Activated CD4-positive, alpha-beta T cell treated with anti-CD3 and anti-CD28 coated beads, Interleukin-2, amount 50 U/mL, for 48 hours (primary cell): ENCODE data around the gene WNT8B.

Source experiments
- DNase-seq, 2 experiments: peaks; one replicate each; pipeline ENCODE4 v3.0.0-alpha.2; 2020

WNT8B gene, protein sequence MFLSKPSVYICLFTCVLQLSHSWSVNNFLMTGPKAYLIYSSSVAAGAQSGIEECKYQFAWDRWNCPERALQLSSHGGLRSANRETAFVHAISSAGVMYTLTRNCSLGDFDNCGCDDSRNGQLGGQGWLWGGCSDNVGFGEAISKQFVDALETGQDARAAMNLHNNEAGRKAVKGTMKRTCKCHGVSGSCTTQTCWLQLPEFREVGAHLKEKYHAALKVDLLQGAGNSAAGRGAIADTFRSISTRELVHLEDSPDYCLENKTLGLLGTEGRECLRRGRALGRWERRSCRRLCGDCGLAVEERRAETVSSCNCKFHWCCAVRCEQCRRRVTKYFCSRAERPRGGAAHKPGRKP

GRCh38 chr10:100462709-100463108 is at the start of gene WNT8B:
Gene WNT8B, plus strand, starts transcription at chr10:100463009. Its CDS starts 160 bp downstream, at chr10:100463169.
- no peak for DNase-seq

- no peak for DNase-seq
These were observed 49.6 kb upstream of the WNT8B start for GRCh38 chr10:100413173-100413572.

GRCh38 chr10:100419911-100420449 is 42.8 kb upstream of the WNT8B start:
- no peak for DNase-seq

DNA sequence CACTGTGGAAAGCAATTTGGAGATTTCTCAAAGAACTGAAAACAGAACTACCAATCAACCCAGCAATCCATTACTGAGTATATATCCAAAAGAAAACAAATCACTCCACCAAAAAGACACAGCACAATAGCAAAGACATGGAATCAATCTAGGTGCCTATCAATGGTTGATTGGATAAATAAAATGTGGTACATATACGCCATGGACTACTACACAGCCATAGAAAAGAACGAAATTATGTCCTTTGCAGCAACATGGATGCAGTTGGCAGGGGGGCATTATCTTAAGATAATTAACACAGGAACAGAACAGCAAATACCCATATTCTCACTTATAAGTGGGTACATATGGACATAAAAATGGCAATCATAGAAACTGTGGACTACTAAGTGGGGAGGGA is 35.4 kb upstream of the WNT8B start:
- DNase-seq: no peak

DNA sequence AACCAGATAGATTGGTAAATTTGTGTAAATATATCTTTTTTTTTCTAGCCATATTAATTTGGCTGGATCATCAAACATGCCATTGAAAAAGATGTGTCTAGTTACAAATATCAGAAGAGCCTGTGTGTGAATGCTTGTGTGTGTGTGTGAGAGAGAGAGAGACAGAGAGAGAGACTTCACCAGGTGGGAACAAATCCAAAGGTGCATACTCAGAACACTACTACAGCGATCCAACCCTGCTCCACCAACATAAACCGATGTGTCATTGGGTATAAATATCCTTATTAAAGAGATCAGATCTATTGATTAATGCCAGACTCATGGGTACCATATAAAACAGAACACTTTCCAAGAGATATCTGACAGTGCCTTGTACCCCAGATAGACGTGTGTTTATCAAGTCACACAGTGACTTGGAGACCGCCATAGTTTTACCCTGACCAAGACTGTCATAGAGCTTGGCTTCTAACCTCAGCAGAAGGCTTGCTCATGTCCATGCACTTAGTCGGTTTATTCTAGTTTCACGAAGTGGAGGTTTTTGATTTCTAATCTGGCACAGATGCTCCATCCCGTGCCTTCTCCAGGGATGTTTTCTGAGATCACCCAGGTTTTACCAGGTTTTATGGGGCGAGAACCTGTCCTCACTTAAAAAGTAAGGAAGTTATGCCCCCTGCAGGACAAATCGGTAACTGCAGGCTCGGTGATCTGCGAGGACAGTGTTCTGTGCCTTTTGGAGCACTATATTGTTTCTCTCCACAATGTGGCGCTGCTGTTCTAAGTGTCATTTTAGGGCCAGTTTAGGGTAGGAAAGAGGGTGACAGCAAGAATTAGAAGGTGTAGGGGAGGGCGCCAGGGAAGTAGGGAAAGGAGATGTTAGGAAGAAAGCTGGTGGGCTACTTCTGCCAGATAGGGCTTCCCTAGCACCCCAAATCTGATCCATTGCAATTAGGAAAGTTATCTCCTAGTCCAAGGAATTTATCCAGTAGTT is 29.3 kb upstream of the WNT8B start:
- peak; percentile 99 to 100 for DNase-seq

GRCh38 chr10:100436255-100436654 is 26.6 kb upstream of the WNT8B start:
- no peak for DNase-seq

DNA sequence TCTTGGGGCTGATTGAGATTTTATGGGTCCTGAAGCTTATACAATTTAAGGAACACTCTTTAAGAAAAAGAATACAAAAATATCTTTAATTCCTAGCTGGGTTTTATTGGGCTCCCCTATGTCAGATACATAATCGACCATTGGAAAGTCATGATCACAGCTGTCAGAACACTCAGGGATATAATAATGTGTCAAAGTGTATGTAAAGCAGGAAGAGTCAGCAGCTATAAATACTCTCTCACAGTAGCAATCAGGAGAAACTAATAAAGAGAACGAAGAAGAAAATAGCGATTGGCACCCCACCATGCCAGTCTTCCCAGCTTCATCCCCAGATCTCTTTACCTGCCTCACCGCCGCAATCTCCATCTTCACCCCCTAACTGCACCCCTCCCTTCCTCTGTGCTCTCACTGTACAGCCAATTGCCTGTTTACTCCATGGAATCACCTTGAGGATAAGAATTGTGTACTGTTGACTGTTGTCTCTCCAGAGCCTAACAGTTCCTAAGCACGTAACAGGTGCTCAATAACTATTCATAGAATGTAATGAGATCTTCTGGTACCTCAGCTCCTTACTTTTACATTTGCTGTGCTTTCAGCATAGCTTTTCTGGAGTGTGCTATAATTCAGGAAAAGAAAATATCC is 24.0 kb upstream of the WNT8B start:
- DNase-seq: no peak

DNA sequence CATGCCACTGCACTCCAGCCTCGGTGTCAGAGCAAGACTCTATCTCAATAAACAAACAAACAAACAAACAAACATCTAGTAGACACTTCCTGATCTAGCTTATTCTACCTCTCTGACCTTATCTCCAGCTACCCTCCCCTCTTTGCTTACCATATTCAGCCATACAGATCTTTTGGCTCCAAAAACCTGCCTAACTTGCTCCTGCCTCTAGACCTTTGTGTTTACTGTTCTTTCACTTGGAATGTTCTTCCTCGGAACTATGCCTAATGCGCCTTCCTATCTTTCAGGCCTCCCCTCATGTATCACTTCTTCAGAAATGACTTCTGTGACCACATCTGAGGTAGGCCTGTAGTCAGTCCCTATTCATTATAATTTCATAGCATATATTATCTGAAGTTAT is 20.3 kb upstream of the WNT8B start:
- DNase-seq: no peak

GRCh38 chr10:100446130-100446761 is 16.6 kb upstream of the WNT8B start:
- DNase-seq: no peak

DNA sequence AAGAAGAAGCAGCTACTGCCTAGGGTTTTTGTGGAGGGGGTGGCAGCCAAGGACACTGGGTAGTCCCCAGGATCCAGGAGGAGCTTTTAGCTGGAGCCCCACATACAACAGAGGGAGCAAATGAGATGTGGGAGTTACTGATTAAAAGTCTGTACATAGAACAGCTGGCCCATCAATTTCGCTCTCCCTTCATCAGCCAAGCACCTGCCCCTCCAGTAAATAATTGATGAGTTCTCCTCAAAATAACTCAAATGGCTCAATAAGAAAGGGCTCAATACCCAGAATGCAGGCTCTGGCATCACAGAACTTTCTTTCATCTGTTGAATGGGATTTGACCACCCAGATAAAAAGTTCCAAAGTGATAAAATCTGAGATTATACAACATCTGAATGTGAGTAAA is 15.1 kb upstream of the WNT8B start:
- DNase-seq: no peak

GRCh38 chr10:100448951-100449350 is 13.9 kb upstream of the WNT8B start:
- no peak for DNase-seq

- no peak for DNase-seq
These were observed 5.5 kb downstream of the WNT8B start for GRCh38 chr10:100468322-100468721.

GRCh38 chr10:100468978-100469377 is 6.2 kb downstream of the WNT8B start:
- no peak for DNase-seq

- no peak for DNase-seq
These were observed 6.9 kb downstream of the WNT8B start for GRCh38 chr10:100469756-100470155.

- DNase-seq: no peak
These were observed 7.6 kb downstream of the WNT8B start for GRCh38 chr10:100470367-100470766.

- no peak for DNase-seq
These were observed 15.2 kb downstream of the WNT8B start for GRCh38 chr10:100477970-100478369.

DNA sequence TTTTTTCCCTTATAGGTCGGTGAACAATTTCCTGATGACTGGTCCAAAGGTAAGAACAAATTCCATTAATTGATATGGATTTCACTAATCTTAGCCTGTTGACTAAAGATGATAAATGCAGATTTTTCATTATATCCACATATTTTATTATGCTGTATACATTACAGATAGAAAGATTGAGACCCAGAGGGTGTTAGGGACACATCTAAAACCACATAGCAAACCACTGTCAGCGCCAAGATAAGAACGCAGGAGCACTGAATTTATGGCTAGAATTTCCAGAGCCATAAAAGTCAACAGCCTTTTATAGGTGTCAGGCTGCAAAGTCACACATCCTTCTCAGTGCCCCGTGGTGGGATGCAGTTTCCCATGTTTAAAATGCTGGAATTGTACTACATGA is 16.2 kb downstream of the WNT8B start:
- no peak for DNase-seq

GRCh38 chr10:100480002-100480401 is 17.2 kb downstream of the WNT8B start:
- no peak for DNase-seq

DNA sequence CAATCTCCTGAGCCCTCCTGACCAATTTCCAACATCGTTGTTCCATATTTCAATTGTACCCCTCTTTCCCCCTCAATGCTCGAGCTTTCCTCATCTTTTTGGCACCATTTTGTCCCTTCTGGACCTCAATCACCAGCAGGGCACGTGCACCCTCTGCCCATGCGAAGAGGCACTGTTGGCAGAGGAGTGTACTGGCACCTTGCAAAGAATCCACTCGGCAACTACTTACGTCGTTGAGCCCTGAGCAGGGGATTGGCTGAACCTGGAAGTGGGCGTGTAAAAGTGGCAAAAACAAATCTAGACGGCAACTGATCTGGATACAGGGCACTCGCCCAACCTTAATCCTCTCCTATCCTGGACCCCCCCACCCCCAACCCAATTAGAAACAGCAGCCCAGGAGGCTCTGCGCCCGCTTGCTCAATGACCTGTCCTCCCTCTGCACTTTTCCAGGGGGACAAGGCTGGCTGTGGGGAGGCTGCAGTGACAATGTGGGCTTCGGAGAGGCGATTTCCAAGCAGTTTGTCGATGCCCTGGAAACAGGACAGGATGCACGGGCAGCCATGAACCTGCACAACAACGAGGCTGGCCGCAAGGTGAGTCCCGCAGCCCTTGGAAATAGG is 18.8 kb downstream of the WNT8B start:
- peak; percentile 92 to 94 for DNase-seq

DNA sequence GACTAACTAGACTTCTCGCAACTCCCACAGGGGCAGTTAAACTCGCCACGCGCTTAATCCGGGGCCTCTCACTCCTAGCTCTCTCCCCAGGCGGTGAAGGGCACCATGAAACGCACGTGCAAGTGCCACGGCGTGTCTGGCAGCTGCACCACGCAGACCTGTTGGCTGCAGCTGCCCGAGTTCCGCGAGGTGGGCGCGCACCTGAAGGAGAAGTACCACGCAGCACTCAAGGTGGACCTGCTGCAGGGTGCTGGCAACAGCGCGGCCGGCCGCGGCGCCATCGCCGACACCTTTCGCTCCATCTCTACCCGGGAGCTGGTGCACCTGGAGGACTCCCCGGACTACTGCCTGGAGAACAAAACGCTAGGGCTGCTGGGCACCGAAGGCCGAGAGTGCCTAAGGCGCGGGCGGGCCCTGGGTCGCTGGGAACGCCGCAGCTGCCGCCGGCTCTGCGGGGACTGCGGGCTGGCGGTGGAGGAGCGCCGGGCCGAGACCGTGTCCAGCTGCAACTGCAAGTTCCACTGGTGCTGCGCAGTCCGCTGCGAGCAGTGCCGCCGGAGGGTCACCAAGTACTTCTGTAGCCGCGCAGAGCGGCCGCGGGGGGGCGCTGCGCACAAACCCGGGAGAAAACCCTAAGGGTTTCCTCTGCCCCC is 19.5 kb downstream of the WNT8B start:
- peak; percentile 68 to 73 for DNase-seq

GRCh38 chr10:100482834-100483185 is 20.0 kb downstream of the WNT8B start:
- DNase-seq: no peak
